Raji (cell line): ENCODE data around the gene PWWP3B.

ENCODE experiments used
- POLR2A ChIP-seq: IDR thresholded peaks from 2 replicates; pipeline ENCODE4 v1.6.1; 2011; ENCODE audit warnings: low read depth, low read length, control low read depth; ENCODE audit not compliant: insufficient read depth

The PWWP3B gene

DNA sequence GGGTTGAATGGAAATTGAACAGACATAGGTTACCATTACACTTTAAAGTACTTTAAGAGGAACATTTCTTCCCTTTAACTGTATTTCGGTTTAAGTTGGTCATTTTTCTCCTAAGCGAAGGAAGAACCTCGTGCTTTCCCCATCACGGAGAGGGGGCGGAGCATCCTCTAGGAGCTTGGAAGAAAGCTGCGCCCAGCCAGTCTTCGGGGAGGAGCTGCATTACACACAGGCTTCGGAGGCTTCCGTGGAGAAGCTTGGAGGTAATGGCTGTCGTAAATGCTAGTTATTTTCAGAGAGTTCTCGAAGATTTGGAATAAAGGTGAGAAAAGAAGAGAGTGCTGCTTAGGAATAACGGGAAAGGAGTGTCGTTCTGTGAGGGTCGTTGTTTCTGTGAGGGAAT lies at the start of gene PWWP3B:
TSS of gene PWWP3B (plus strand) at position 199 of the 400 bp plus-strand sequence. CDS start 37,128 bp downstream, outside the sequence.
- no peak for TF ChIP-seq POLR2A

DNA sequence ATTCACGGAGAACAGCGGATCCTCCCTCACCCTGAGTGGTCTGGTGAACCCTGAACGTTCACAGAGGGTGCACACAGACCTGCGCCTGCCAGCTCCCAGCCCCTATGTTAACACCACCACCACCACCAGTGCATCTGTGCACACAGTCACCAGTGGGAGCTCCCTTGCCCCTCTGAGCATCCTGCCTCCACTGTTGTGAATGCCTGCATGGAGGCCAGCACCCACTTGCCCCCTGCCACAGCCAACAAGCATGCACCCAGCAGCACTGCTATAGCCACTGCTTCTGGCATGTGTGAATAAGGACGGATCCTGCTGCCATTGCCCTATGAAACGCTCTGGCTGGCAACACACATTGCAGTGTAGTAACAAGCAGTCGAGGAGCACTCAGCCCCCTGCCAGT lies 29.1 kb upstream of the PWWP3B start:
- no peak for TF ChIP-seq POLR2A

DNA sequence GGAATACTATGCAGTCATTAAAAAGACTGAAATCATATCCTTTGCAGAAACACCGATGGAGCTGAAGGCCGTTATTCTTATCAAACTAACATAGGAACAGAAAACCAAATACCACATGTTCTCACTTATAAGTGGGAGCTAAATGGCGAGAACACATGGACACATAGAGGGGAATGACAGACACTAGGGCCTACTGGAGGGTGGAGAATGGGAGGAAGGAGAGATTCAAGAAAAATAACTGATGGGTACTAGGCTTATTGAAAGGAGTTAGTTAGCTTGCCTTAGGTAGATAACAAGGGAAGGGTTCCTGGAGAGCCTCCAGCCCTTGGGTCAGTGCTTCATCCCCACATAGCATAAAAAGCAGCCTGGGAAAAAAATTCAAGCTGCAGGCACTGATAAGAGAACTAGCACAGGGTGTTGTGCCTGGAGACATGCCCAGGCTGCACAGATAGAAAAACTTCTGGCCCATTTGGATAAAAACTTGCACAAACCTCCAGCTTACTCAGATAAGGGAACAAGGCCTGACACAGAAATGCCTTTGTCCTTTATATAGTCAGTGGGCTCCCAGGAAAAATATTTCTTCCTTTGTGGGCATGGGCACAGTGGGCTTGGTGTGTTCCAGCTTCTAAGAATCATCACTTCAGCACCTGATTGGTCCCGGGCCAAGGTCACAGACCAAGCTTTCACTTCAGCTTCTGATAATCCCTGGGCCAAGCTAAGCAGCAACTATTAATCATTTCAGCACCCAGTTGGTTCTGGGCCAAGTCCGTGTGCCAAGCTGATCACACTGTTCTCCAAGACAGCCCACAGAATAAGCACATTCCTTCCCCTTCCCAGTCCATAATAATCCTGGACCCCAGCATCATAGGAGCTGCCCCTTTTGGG lies 23.1 kb upstream of the PWWP3B start:
- no peak for TF ChIP-seq POLR2A

DNA sequence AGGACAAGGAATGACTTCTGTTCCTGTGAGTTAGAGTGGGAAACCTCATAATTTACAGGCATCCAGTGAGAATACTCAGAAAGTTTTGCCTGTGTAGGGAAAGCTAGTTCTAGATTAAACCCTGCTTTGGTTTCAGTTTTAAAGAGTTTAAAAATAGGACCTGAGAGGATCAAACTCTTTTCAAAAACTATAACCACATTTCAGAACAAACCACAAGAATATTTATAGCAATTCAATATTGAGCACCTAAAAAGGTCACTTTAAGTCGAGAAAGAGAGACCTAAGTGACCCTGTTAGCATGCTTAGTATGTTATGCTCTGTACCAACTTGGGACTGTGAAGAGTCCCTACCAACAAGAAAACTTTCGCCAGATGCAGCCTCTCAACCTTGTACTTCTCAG lies 17.4 kb upstream of the PWWP3B start:
- TF ChIP-seq POLR2A: no peak

DNA sequence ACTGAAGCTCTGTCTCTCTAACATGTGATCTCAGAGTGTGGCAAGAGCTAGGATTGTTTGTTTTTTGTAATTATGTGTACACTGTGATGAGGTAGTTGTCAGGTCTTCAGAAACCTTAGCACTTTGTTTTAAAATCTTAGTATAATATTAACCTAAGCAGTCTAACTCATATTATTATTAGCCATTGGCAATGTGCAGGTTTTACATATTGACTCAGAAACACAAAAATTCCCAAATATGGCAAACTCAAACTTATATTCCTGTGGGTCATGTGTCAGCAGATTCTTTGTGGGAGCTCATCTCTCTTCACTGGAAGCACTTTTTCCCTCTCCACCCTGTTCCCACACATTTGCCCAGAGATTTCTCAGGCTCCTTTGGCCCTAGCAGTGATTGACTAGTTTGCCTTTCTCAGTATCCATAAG lies 8.2 kb upstream of the PWWP3B start:
- TF ChIP-seq POLR2A: no peak

DNA sequence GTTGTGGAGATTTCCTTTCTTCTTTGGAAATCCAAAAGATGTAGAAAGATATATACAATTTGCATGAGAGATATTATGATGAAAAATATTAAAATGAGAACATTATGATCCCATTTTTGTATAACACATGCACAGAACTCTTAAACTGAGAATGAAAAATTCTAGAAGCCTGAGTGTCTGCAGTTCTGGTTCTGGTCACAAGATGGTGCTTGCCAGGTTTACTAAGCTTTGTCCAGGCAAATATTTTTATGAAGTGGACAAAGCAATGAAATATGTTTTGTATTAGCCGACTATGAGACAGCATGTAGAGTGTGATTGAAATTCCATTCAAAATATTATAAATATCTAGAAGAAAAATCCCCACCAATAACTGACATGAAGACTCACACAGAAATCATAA lies 2.2 kb downstream of the PWWP3B start:
- TF ChIP-seq POLR2A: no peak

DNA sequence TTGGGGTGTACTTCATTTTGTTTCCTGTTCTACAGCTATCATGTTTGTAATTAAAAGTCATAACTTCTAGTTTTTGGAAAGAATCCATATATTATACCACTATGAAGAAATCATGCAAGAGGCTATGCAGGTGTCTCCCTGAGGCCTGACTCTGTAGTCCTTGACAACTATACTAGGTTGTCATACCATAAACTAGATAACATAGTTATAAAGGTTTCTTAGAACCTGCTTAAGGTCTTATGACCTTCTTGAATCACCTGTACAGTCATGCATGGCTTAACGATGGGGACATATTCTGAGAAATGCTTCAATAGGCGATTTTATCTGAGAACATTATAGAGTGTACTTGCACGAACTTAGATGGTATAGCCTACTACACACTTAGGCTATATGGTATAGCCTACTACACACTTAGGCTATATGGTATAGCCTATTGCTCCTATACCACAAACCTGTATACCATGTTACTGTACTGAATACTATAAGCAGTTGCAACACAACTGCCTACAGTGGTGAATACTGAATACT lies 3.3 kb downstream of the PWWP3B start:
- TF ChIP-seq POLR2A: no peak

DNA sequence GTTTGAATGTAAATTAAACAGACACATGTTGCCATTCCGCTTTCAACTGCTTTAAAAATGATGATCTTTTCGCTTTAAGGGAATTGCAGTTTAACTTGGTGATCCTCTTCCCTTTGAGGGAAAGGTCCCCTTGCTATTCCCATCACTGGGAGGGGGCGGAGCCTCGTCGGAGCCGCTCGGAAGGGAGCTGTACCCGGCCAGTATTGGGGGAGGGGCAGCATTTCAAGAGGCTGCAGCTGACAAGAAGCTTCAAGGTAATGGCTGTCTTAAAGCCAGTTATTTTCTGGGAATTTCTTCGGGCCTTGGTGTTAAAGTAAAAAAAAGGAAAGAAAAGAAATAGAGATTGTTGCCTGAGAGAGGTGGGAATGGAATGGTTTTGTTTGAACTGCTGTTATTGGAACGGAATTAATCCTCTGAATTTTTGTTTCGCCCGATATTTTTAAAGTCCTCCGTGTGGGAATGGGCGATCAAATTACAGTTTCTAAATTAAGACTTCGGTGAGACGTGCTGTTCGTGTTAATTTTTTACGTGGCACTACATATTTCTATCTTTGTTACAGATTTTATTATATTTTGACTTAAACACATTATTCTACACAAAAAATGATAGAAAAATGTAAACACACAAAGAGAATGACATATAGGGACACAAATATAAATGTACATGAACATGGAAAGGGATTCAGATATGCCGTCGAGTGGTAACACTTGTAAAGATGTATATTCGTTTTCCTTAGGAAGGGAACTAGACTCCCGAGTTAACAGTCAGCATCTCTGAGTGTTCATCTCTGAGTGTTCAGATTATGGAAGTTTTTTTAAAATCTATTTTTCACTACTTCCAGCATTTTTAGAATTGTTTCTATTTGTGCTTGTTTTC lies 9.2 kb downstream of the PWWP3B start:
- TF ChIP-seq POLR2A: no peak

DNA sequence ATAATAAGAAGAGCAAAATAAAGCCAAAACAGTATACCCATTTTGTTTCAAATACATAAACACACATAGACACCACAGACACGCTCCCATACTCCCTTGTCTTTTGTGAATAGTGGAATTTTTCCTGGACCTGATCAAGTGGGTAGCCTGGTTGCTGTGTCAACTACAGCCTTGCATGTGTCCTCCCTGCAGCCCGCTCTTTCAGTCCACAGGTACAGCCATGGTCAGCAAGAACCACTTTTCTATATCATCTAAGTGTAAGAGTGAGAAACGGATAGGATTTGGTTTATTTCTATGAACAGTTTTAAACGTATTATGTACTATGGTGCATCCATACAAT lies 9.8 kb downstream of the PWWP3B start:
- TF ChIP-seq POLR2A: no peak

DNA sequence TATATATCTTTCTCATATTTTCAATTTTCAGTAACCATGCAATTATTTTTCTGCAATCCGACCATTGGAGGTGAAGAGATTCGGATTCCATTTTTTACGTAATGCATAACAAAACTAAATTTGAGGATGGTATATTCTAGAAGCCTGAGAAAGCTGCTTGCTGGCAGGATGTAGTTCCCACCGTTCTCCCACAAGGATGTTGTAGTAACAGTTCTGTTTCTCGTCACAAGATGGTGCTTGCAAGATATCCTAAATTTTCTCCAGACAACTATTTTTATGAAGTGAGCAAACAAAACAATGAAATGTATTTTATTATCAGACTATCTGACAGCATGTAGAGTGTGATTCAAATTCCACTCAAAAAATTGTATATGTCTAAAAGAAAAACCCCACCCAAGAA lies 10.7 kb downstream of the PWWP3B start:
- TF ChIP-seq POLR2A: no peak

DNA sequence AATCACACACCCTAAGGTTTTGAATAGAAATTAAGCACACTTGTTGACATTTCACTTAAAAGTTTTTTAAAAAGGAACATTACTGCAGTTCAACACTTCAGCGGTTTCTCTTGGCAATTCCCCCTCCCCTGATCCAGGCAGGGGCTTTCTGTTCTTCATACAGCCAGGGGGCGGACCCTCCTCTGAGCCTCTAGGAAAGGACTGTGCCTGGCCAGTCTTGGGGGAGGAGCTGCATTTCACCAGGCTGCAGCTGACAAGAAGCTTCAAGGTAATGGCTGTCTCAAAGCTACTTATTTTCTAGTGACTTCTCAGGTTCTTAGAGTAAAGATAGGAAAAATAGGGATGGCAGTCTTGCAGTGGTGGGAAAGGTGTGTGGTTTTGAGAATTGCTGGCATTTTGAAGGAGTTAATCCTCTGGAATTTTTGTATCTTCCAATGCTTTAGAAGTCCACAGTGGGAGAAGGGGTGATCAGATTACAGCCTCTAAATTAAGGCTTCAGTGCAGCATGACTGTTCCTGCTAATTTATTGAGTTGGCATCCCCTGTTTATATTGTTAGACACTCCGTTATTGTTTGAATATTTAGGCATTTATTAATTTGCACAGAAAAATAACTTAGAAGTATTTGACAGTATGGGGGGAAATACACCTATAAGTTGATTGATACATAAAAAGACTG lies 33.5 kb downstream of the PWWP3B start:
- TF ChIP-seq POLR2A: no peak

DNA sequence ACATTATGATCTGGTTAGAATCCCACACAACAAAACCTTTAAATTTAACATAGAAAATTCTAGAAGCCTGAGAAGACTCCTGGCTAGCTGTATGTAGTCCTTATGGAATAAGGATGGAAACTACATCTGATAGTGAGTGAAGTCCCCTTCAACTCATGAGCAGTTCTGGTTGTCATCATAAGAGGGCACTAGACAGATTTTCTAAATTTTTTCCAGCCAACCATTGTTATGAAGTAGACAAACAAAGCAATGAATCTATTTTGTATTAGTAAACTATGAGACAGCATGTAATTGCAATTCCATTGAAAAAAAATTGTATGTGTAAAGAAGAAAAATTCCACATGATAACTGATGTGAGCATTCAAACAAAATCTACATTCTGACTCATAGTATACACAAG lies 35.2 kb downstream of the PWWP3B start:
- no peak for TF ChIP-seq POLR2A

DNA sequence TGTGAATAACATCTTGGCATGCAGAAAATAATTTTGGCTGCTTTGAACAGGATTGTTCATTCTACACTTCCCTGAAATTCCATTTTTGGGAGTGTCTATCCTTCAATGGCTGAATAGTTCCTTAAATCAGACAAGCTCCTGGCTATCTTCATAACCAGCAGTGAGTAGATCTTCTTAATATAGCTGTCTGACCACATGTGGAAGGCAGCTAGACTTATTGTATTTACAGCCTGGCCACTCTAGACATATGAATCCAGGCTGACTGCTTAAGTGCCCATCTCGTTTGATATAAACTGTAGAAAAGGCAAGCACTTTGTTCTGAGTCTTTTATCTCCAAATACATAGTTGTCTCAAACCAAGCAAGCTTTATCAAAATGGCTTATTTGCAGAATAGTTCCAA lies 40.0 kb downstream of the PWWP3B start:
- TF ChIP-seq POLR2A: no peak
